HG02981 (cell line): ENCODE data around the gene BCL2L1.
"Not testable (repeated sequence)": the region's sequence is repeated elsewhere in the genome, so short reads cannot be mapped to it uniquely, and the experiment has no call there.

Experiments
- ATAC-seq: cut with Tn5 transposase; IDR thresholded peaks from one replicate; pipeline ENCODE4 v1.9.1; 2021; ENCODE audit warnings: mild to moderate bottlenecking, moderate library complexity; ENCODE audit not compliant: unreplicated experiment

BCL2L1 gene

GRCh38 chr20:31722257-31723068 is at the start of gene BCL2L1:
BCL2L1 (minus strand) TSS chr20:31722868; CDS start chr20:31722218, 650 bp downstream.
- no peak for ATAC-seq

- no peak for ATAC-seq
These were observed 47.6 kb upstream of the BCL2L1 start for GRCh38 chr20:31770243-31770642.

GRCh38 chr20:31769681-31770080 is 47.0 kb upstream of the BCL2L1 start:
- ATAC-seq, result no peak

GRCh38 chr20:31767805-31768204 is 45.1 kb upstream of the BCL2L1 start:
- ATAC-seq, result no peak

GRCh38 chr20:31764641-31765305 is 42.1 kb upstream of the BCL2L1 start:
- ATAC-seq, result no peak

- ATAC-seq, result no peak
These were observed 38.0 kb upstream of the BCL2L1 start for GRCh38 chr20:31760519-31761240.

GRCh38 chr20:31759836-31760518 is 37.3 kb upstream of the BCL2L1 start:
- ATAC-seq, result no peak

- no peak for ATAC-seq
These were observed 36.3 kb upstream of the BCL2L1 start for GRCh38 chr20:31758991-31759390.

- no peak for ATAC-seq
These were observed 35.9 kb upstream of the BCL2L1 start for GRCh38 chr20:31758521-31758920.

GRCh38 chr20:31757254-31757653 is 34.6 kb upstream of the BCL2L1 start:
- ATAC-seq, result no peak

GRCh38 chr20:31751126-31751525 is 28.5 kb upstream of the BCL2L1 start:
- no peak for ATAC-seq

- ATAC-seq, result no peak
These were observed 26.6 kb upstream of the BCL2L1 start for GRCh38 chr20:31749223-31749622.

- no peak for ATAC-seq
These were observed 25.0 kb upstream of the BCL2L1 start for GRCh38 chr20:31747640-31748039.

- not testable (repeated sequence) for ATAC-seq
These were observed 24.4 kb upstream of the BCL2L1 start for GRCh38 chr20:31747028-31747427.

- no peak for ATAC-seq
These were observed 23.6 kb upstream of the BCL2L1 start for GRCh38 chr20:31746068-31746878.

GRCh38 chr20:31740656-31741323 is 18.1 kb upstream of the BCL2L1 start:
- no peak for ATAC-seq

GRCh38 chr20:31740208-31740607 is 17.5 kb upstream of the BCL2L1 start:
- no peak for ATAC-seq

- no peak for ATAC-seq
These were observed 16.9 kb upstream of the BCL2L1 start for GRCh38 chr20:31739550-31739977.

- peak; percentile 96 for ATAC-seq
These were observed 16.3 kb upstream of the BCL2L1 start, which contains the start of gene TPX2 for GRCh38 chr20:31738729-31739549. TPX2 (plus strand) TSS chr20:31739290; CDS start chr20:31757477, 18,187 bp downstream.
